Measurements from ENCODE around the gene IL1A. TPM values are rescaled to one million over a fixed set of nuclear protein-coding genes. Genes with fewer than 3 reads are reported as not detected.

Gene IL1A
- total RNA-seq, 1 experiment from 2014 or later = 1.0 TPM

GRCh38 chr2:112776113-112776512, 8.2 kb downstream of the IL1A start:
- DNase-seq (ENCODE audit: low read depth) = no peak
- in situ Hi-C loops (cut with HindIII; ENCODE audit: low pct_unique_long_range_greater_than_20kb, low sequenced_read_pairs) = no loop called here

- in situ Hi-C loops (cut with HindIII; ENCODE audit: low pct_unique_long_range_greater_than_20kb, low sequenced_read_pairs) = no loop called here
- no peak for DNase-seq (ENCODE audit: low read depth)
Observed at GRCh38 chr2:112774536-112775285, 9.6 kb downstream of the IL1A start.

GRCh38 chr2:112773556-112773955, 10.7 kb downstream of the IL1A start:
- in situ Hi-C loops (cut with HindIII; ENCODE audit: low pct_unique_long_range_greater_than_20kb, low sequenced_read_pairs) = no loop called here
- DNase-seq (ENCODE audit: low read depth) = no peak

GRCh38 chr2:112772911-112773475, 11.3 kb downstream of the IL1A start:
- in situ Hi-C loops (cut with HindIII; ENCODE audit: low pct_unique_long_range_greater_than_20kb, low sequenced_read_pairs) = no loop called here
- DNase-seq (ENCODE audit: low read depth) = no peak

DNA sequence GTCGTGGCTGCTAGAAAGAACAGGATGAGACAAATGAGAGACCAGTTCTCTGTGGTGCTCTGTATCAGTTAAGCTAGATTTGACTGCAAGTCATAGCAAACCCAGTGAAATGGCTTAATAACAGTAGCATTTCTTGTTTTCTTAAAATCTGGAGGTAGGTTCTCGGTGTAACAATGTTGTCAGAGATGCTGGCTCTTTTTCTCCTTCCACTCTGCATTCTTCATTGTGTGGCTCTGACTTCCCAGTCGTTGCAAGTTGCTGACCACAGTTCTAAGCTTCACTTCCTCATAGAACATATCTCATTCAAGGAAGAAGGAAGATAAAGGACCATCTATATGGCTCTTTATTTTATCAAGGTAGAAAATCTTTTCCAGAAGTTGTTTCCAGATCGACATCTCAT, 12.0 kb downstream of the IL1A start:
- no peak for DNase-seq (ENCODE audit: low read depth)
- in situ Hi-C loops (cut with HindIII; ENCODE audit: low pct_unique_long_range_greater_than_20kb, low sequenced_read_pairs) = no loop called here

DNA sequence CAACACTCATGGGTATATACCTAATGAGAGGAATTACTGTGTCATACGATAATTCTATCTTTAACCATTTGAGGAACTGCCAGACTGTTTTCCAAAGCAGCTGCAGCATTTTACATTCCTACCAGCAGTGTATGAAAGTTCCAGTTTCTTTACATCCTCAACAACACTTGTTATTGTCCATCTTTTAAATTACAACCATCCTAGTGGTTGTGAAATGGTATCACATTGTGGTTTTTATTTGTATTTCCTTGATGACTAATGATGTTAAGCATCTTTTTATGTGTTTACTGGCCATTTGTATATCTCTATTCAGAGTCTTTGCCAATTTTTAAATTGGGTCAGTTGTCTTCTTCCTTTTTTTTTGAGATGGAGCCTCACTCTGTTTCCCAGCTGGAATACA, 15.9 kb downstream of the IL1A start:
- in situ Hi-C loops (cut with HindIII; ENCODE audit: low pct_unique_long_range_greater_than_20kb, low sequenced_read_pairs) = no loop called here
- no peak for DNase-seq (ENCODE audit: low read depth)

DNA sequence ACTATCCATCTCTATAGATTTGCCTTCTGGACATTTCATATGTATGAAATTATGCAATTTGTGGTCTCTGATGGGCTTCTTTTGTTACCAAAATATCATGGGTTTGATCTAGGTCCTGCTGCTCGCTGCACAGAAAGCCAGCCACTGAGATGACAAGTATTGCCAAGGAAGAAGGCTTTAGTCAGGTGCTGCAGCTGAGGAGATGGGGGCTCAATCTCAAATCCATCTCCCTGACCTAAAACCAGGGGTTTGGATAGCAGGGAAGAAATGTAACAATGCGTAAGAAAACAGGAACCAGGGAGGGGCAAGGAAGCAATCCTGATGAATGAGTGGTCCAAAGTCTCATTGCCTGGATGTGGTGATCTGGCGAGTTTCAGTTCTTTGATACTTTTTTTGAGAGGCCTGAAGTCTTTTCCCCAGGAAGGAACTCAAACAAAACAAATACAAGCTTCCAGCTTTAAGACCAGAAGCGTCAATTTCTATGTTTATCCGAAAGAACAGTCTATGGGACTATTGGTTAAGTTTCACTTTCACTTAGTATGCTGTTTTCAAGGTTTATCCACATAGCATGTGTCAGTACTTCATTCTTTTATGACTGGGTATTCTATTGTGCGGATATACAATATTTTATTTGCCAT, 16.5 kb downstream of the IL1A start:
- in situ Hi-C loops (cut with HindIII; ENCODE audit: low pct_unique_long_range_greater_than_20kb, low sequenced_read_pairs) = no loop called here
- no peak for DNase-seq (ENCODE audit: low read depth)

GRCh38 chr2:112765251-112765650, 19.0 kb downstream of the IL1A start:
- in situ Hi-C loops (cut with HindIII; ENCODE audit: low pct_unique_long_range_greater_than_20kb, low sequenced_read_pairs) = no loop called here

DNA sequence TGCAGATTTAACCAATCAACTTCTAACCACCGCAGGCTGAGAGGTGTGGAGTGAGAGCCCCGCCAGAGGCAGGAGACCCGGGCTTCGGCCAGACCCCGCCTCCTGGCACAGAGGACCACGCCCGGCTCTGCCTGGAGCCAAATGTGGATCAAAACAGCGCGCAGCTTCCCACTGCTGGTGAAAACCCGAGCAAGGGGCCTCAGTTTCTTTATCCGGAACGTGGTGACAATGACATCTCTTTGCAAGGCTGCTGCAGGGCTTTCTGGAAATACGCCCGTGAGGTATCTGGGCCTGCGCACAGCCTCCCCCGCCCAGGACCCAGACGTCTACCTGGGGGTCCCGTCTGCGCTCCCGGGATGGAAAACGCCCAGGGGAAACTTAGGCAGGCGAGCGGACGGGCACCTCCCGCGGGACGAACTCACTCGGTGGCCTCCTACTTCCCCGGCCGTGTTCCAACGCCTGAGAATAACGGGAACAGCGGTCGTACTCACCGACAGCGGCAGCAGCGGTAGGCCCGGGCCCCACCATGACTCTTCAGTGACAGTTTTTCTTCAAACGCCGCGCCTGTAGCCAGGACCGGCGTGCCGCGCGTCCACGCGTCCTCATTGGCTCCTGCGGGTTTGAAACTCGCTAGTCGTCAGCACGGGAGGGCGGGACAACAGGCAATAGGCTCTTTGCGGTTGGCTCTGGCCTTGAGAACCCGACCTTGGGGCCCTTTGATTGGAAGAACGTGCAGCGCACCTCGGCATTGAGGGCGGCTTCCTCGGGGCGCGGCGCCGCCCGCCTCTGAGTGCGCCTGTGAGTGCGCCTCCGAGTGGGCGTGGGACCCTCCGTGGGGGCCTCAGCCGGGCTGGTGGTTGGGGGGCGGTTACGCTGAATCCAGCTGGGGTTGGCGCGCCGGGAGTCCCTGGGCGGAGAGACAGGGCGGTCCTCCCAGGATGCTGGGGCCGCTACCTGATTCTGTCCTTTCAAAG, 19.9 kb downstream of the IL1A start, which contains the start of gene CKAP2L:
Gene CKAP2L, minus strand, starts transcription at position 539 of the 974 bp plus-strand sequence. Its CDS starts 11 bp downstream, at position 528.
- peak; percentile 98 for DNase-seq (ENCODE audit: low read depth)
- in situ Hi-C loops (cut with HindIII; ENCODE audit: low pct_unique_long_range_greater_than_20kb, low sequenced_read_pairs) = no loop called here

More at GRCh38 chr2:112765251-112765650, 19.0 kb downstream of the IL1A start:
- peak; percentile 46 for DNase-seq (ENCODE audit: low read depth)

DNA sequence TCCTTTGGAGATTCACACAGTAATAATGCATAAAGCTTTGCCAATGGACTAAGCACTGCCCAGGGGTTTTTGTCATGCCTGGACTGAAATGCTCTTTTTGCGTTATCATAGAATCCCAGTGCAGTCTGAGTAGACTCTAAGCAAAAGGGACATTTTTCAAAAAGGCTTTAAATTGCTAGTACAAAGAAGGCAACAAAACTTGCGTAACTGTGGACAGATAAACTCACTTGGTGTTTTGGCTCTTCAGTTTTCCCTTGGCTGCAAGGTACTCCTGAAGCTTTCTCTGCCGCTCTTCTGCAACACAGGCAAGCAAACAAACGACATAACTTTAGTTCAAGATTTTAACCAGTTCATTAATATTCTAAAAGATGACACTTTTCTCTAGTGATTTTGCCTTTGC, 22.0 kb downstream of the IL1A start:
- in situ Hi-C loops (cut with HindIII; ENCODE audit: low pct_unique_long_range_greater_than_20kb, low sequenced_read_pairs) = no loop called here
- DNase-seq (ENCODE audit: low read depth) = no peak

GRCh38 chr2:112760149-112760548, 24.1 kb downstream of the IL1A start:
- DNase-seq (ENCODE audit: low read depth) = no peak
- in situ Hi-C loops (cut with HindIII; ENCODE audit: low pct_unique_long_range_greater_than_20kb, low sequenced_read_pairs) = no loop called here

GRCh38 chr2:112758711-112759110, 25.6 kb downstream of the IL1A start:
- in situ Hi-C loops (cut with HindIII; ENCODE audit: low pct_unique_long_range_greater_than_20kb, low sequenced_read_pairs) = no loop called here
- DNase-seq (ENCODE audit: low read depth) = no peak

GRCh38 chr2:112757265-112757664, 27.0 kb downstream of the IL1A start:
- no peak for DNase-seq (ENCODE audit: low read depth)
- in situ Hi-C loops (cut with HindIII; ENCODE audit: low pct_unique_long_range_greater_than_20kb, low sequenced_read_pairs) = no loop called here

- no peak for DNase-seq (ENCODE audit: low read depth)
- in situ Hi-C loops (cut with HindIII; ENCODE audit: low pct_unique_long_range_greater_than_20kb, low sequenced_read_pairs) = no loop called here
Observed at GRCh38 chr2:112756207-112756606, 28.1 kb downstream of the IL1A start.

DNA sequence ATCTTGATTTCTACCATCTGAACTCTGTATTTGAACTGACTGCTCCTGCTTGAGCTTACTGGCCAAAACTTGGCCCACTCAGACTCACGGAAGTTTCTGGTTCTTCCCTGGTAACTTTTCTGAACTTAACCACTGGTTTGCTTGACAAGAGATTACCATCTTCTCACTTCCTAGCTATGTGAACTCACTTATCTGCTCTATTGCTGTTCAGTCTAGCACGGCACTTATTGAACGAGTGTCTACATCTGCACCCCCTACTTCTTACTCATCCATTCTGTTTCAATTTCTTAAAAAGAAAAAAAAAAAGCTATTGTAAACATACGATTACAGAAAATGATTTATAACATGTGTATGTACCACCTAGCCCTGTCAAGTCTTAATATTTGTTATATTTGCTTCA, 28.8 kb downstream of the IL1A start:
- in situ Hi-C loops (cut with HindIII; ENCODE audit: low pct_unique_long_range_greater_than_20kb, low sequenced_read_pairs) = no loop called here
- DNase-seq (ENCODE audit: low read depth) = no peak

- no peak for DNase-seq (ENCODE audit: low read depth)
- in situ Hi-C loops (cut with HindIII; ENCODE audit: low pct_unique_long_range_greater_than_20kb, low sequenced_read_pairs) = no loop called here
Observed at GRCh38 chr2:112754564-112754963, 29.7 kb downstream of the IL1A start.

DNA sequence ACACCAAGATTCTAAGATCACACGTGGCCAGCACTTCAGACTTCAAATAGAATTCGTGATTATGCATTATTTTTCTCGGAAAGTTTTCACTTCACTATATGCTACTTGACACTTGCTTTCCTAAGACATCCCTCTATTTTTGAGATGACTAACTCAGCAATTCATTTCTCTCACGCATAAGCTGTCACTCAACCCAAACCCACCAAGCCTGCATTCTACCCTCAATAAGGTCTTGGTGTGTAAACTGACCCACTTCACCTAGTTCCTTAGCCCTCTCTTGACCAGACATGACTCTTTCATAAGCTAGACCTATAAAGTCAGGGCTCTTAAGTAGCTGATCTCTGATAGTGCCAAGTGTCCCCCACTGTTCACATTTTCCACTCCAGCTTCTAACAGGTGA, 31.6 kb downstream of the IL1A start:
- in situ Hi-C loops (cut with HindIII; ENCODE audit: low pct_unique_long_range_greater_than_20kb, low sequenced_read_pairs) = no loop called here
- DNase-seq (ENCODE audit: low read depth) = no peak

DNA sequence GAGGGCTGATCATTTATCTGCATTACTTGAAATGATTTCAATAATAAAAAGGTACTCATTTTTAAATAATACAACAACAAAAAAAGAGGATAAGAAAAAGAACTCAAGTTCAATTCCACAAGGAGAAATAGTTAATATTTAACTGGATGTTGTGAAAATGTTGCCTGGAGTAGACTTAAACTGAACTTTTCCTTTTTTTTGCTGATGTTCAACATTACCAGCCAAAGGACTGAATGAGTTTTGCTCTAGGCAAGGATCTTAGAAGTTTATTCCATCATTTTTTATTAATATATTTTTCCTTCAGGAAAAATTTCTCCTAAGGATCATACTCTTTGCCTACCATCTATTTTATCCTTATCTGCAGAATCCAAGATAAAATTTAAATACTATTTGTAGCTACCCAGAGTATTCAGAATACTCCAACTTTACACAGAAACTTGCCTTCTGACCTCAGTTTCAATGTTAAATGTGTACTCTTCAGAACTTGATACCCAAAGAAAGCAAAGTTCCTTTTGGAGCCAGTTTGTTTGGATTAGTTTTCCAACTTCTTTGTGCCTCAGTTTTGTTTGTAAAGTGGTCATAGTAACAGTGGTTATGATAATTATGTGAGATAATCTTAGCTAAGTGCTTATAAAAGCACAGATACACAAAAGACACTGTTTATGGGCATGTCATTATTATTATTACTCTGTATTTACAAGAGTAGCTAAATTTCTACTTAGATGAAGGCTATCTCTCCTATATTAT, 32.7 kb downstream of the IL1A start:
- in situ Hi-C loops (cut with HindIII; ENCODE audit: low pct_unique_long_range_greater_than_20kb, low sequenced_read_pairs) = no loop called here
- DNase-seq (ENCODE audit: low read depth) = no peak

All from Caki2 (cell line).